COLO829 (cell line): ENCODE measurements around the gene NSUN5.
"Not testable (repeated sequence)": the region's sequence is repeated elsewhere in the genome, so short reads cannot be mapped to it uniquely, and the experiment has no call there.

ENCODE experiments used
- DNase-seq: peaks from one replicate; pipeline ENCODE4 v3.0.0; 2012; ENCODE audit warnings: low spot score

NSUN5 gene

GRCh38 chr7:73308665-73309214, at the start of gene NSUN5:
TSS of gene NSUN5 (minus strand) at chr7:73308826. CDS start at chr7:73308790, 36 bp downstream.
- peak; percentile 75 for DNase-seq

GRCh38 chr7:73356159-73356558, 47.5 kb upstream of the NSUN5 start:
- DNase-seq = no peak

GRCh38 chr7:73354821-73355220, 46.2 kb upstream of the NSUN5 start:
- DNase-seq = no peak

GRCh38 chr7:73354196-73354595, 45.6 kb upstream of the NSUN5 start:
- DNase-seq = no peak

GRCh38 chr7:73353243-73353642, 44.6 kb upstream of the NSUN5 start:
- no peak for DNase-seq

GRCh38 chr7:73352784-73353183, 44.2 kb upstream of the NSUN5 start:
- no peak for DNase-seq

- no peak for DNase-seq
These were observed 43.0 kb upstream of the NSUN5 start for GRCh38 chr7:73351447-73352167.

GRCh38 chr7:73350306-73351068, 41.9 kb upstream of the NSUN5 start:
- DNase-seq = no peak

GRCh38 chr7:73349763-73350162, 41.1 kb upstream of the NSUN5 start:
- DNase-seq = no peak

- no peak for DNase-seq
These were observed 37.3 kb upstream of the NSUN5 start for GRCh38 chr7:73345951-73346350.

- no peak for DNase-seq
These were observed 36.9 kb upstream of the NSUN5 start for GRCh38 chr7:73345538-73345937.

- DNase-seq = peak; percentile 47
These were observed 35.2 kb upstream of the NSUN5 start for GRCh38 chr7:73343671-73344380.

- peak; percentile 88 for DNase-seq
These were observed 34.0 kb upstream of the NSUN5 start for GRCh38 chr7:73342645-73343044.

GRCh38 chr7:73341877-73342276, 33.3 kb upstream of the NSUN5 start:
- peak; percentile 95 for DNase-seq

- no peak for DNase-seq
These were observed 31.9 kb upstream of the NSUN5 start for GRCh38 chr7:73340514-73340913.

- no peak for DNase-seq
These were observed 29.7 kb upstream of the NSUN5 start for GRCh38 chr7:73338321-73338720.

- no peak for DNase-seq
These were observed 23.8 kb upstream of the NSUN5 start for GRCh38 chr7:73332447-73332846.

GRCh38 chr7:73330772-73331171, 22.1 kb upstream of the NSUN5 start:
- DNase-seq = no peak

GRCh38 chr7:73329861-73330581, 21.4 kb upstream of the NSUN5 start:
- DNase-seq = no peak

GRCh38 chr7:73328696-73329095, 20.1 kb upstream of the NSUN5 start:
- no peak for DNase-seq

GRCh38 chr7:73327922-73328321, 19.3 kb upstream of the NSUN5 start, which contains the start of the genes FKBP6 and TRIM50:
TSS of gene FKBP6 (plus strand) at chr7:73328161. CDS start at chr7:73328429, 268 bp downstream.
TSS of gene TRIM50 (minus strand) at chr7:73328082. CDS start at chr7:73324787, 3,295 bp downstream.
- not testable (repeated sequence) for DNase-seq

- DNase-seq = not testable (repeated sequence)
These were observed 18.8 kb upstream of the NSUN5 start for GRCh38 chr7:73327449-73327848.
